Gastroesophageal sphincter (tissue), 4 donors: Measurements from ENCODE around the gene ADAMTS17. TPM values are rescaled to one million over a fixed set of nuclear protein-coding genes. Genes with fewer than 3 reads are reported as not detected.

Experiments
- ATAC-seq: fragments of 150-250 bp; one replicate; pipeline ENCODE4 v1.9.1; 2016; ENCODE audit warnings: mild to moderate bottlenecking, moderate library complexity
- H3K27ac ChIP-seq, 4 donors: fragments of 200-600 bp; sonication (generic) in 3 of 4; 1 replicate in 3 of 4; 2 replicates in 1 of 4; pipeline ENCODE4 v1.5.1; 2016 to 2019
- H3K27me3 ChIP-seq: fragments of 200-600 bp; sonication (generic); one replicate; pipeline ENCODE4 v1.5.1; 2019
- H3K36me3 ChIP-seq, 2 donors: fragments of 200-600 bp; sonication (generic); one replicate each; pipeline ENCODE4 v1.5.1; 2019; ENCODE audit warnings: control low read depth in 1 of 2
- H3K4me1 ChIP-seq, 3 donors: fragments of 200-600 bp; sonication (generic); 1 replicate in 2 of 3; 2 replicates in 1 of 3; pipeline ENCODE4 v1.5.1; 2016 to 2019; ENCODE audit warnings: control low read depth in 2 of 3
- H3K4me3 ChIP-seq, 2 donors: fragments of 200-600 bp; sonication (generic); one replicate each; pipeline ENCODE4 v1.5.1; 2019; ENCODE audit warnings: mild to moderate bottlenecking in 1 of 2, moderate library complexity in 1 of 2
- H3K9me3 ChIP-seq, 3 donors: fragments of 200-600 bp; sonication (generic); one replicate each; pipeline ENCODE4 v1.5.1; 2017 to 2019; ENCODE audit warnings: control low read depth in 2 of 3
- EP300 ChIP-seq: sonication (generic); formaldehyde crosslinking; IDR thresholded peaks from one replicate; pipeline ENCODE4 v1.6.1; 2017; ENCODE audit warnings: antibody characterized with exemption, mild to moderate bottlenecking
- POLR2A ChIP-seq, 2 donors: fragments of 450-650 bp; IDR thresholded peaks; one replicate each; pipeline ENCODE4 v1.6.1; 2017; ENCODE audit warnings: antibody characterized with exemption in 2 of 2, mild to moderate bottlenecking in 2 of 2, moderate library complexity in 1 of 2
- POLR2AphosphoS5 ChIP-seq: sonication (generic); formaldehyde crosslinking; IDR thresholded peaks from one replicate; pipeline ENCODE4 v1.6.1; 2017; ENCODE audit warnings: antibody characterized with exemption
- WGBS, 2 donors: methylation state at CpG; one replicate each; pipeline ENCODE4 v1.1.5; 2018; ENCODE audit warnings: low coverage in 1 of 2; 5-methylcytosine and 5-hydroxymethylcytosine counted together
- total RNA-seq, 4 donors: library from RNA; depleted of rRNA; stranded (reverse); fragments of >200 nt; gene quantifications; one replicate each; pipeline ENCODE4 v1.1.0, GENCODE V29; 2016
- TF ChIP-seq, protein P1 (sequence below), 4 experiments: fragments of 200-600 bp in 2 of 4; fragments of 450-650 bp in 2 of 4; sonication (generic) in 1 of 4; IDR thresholded peaks; one replicate each; pipeline ENCODE4 v1.5.1; 2017 to 2019; ENCODE audit warnings: antibody characterized with exemption in 4 of 4, mild to moderate bottlenecking in 2 of 4, moderate library complexity in 2 of 4

Gene ADAMTS17
- total RNA-seq, 4 donors from 2014 or later: 4.9 to 14.0 (median 11.3) TPM

DNA sequence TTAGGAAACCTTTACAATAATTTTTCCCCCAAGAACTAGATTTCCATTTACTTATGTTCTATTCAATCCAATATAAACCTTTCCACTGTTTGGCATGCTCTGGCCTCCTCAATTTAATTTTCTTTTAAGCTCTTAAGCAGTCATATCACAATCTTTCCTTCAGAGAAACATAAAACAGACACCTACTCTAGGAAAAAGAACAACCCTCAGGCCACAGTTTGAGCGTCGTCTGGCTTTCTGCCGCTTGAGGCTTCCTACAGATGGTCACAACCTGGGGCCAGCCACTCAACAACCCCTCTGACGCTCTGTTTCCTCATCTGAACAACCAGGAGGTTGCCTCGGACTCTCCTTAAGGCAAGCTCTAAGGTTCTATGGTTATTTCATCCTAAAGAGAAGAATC lies 143.3 kb downstream of the ADAMTS17 start:
- H3K36me3 ChIP-seq: no peaks in the 10 kb centered on the region
- H3K27me3 ChIP-seq: no peaks in the 10 kb centered on the region
- TF ChIP-seq POLR2AphosphoS5: no peak
- TF ChIP-seq, protein P1, sequence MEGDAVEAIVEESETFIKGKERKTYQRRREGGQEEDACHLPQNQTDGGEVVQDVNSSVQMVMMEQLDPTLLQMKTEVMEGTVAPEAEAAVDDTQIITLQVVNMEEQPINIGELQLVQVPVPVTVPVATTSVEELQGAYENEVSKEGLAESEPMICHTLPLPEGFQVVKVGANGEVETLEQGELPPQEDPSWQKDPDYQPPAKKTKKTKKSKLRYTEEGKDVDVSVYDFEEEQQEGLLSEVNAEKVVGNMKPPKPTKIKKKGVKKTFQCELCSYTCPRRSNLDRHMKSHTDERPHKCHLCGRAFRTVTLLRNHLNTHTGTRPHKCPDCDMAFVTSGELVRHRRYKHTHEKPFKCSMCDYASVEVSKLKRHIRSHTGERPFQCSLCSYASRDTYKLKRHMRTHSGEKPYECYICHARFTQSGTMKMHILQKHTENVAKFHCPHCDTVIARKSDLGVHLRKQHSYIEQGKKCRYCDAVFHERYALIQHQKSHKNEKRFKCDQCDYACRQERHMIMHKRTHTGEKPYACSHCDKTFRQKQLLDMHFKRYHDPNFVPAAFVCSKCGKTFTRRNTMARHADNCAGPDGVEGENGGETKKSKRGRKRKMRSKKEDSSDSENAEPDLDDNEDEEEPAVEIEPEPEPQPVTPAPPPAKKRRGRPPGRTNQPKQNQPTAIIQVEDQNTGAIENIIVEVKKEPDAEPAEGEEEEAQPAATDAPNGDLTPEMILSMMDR (IDR thresholded peaks at IDR 0.05): no peak
- no peak for TF ChIP-seq EP300
- no peak for TF ChIP-seq POLR2A (IDR thresholded peaks at IDR 0.05)
- no peaks in the 10 kb centered on the region for H3K9me3 ChIP-seq
- peaks cover 0 to 10% (median 0%) of the 10 kb centered on the region in 3 donors for H3K4me1 ChIP-seq
- no peak overlapping the region for H3K27ac ChIP-seq
- ATAC-seq: no peak
- 34% methylated on average over 3 of the region's 5 CpGs; no CpG with 5 or more reads in 1 of the 2 donors for WGBS, 2 donors
- no peak overlapping the region for H3K4me3 ChIP-seq

DNA sequence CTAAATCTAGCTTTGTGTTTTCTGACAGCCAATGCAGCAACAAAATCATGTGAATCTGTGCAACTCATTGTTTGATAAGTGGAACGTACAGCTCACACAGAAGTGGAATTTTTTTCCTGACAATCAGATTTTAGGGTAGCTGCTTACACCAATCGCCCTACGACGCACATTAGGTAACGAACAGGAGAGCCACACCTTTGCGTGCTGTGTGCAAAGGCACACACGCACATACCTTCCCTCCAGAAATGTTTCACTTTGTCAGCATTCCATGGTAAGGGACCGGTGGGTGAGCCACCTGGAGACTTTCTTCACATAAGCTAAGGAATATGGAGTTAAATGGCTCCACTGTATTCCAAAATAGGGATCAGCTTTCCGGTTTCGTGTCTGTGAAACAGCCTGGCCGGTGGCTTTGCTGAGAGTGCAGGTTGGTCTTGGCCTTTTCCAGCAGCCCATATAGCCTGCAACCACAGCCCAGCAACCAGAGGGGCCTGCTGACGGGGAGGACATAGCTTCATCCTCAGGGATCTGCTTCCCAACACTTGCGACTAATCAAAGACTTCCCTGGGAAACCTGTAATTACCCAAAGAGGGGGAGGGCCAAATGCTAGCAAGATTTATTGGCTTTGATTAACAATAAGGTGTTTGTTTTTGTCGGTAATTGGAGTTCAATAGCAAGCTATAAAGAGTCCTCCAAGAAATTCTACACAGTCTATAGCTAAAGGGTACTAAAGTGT lies 145.3 kb downstream of the ADAMTS17 start:
- TF ChIP-seq POLR2A (IDR thresholded peaks at IDR 0.05) (no peak), POLR2AphosphoS5 (no peak), EP300 (no peak)
- TF ChIP-seq, protein P1 (IDR thresholded peaks at IDR 0.05): no peak
- Histone ChIP-seq H3K36me3 (no peaks in the 10 kb centered on the region), H3K4me1 (peaks cover 0 to 24% (median 0%) of the 10 kb centered on the region in 3 donors), H3K27me3 (no peaks in the 10 kb centered on the region), H3K4me3 (no peak overlapping the region), H3K9me3 (no peaks in the 10 kb centered on the region), H3K27ac (no peak overlapping the region)
- 85 to 87% methylated on average over 8 to 12 of the region's 14 CpGs for WGBS, 2 donors
- no peak for ATAC-seq

DNA sequence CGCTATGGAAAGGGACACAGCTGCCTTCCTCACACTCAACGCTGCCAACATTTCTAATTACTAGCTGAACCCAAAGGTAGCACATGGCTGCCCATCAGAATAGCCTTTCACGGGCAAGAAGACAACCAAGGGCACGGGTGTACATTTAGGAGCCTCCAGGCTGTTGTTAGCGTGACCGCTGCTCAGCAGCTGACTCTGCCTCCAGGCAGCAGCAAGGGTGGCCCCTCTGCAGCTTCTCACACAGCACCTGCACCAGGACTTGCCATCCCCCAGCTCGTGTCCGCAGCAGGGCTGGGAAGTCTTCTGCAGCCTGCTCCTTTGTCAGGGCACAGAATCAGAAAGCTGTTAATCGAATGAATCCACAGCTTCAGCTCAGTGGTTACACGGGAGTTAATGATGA lies 146.8 kb downstream of the ADAMTS17 start:
- Histone ChIP-seq H3K9me3 (no peaks in the 10 kb centered on the region), H3K27me3 (no peaks in the 10 kb centered on the region), H3K4me1 (peaks cover 0 to 24% (median 0%) of the 10 kb centered on the region in 3 donors), H3K36me3 (no peaks in the 10 kb centered on the region), H3K27ac (no peak overlapping the region), H3K4me3 (no peak overlapping the region)
- 77 to 100% methylated on average over 1 to 3 of the region's 10 CpGs for WGBS, 2 donors
- TF ChIP-seq, protein P1 (IDR thresholded peaks at IDR 0.05): no peak
- TF ChIP-seq POLR2A (IDR thresholded peaks at IDR 0.05): no peak
- TF ChIP-seq POLR2AphosphoS5: no peak
- TF ChIP-seq EP300: no peak
- ATAC-seq: no peak

DNA sequence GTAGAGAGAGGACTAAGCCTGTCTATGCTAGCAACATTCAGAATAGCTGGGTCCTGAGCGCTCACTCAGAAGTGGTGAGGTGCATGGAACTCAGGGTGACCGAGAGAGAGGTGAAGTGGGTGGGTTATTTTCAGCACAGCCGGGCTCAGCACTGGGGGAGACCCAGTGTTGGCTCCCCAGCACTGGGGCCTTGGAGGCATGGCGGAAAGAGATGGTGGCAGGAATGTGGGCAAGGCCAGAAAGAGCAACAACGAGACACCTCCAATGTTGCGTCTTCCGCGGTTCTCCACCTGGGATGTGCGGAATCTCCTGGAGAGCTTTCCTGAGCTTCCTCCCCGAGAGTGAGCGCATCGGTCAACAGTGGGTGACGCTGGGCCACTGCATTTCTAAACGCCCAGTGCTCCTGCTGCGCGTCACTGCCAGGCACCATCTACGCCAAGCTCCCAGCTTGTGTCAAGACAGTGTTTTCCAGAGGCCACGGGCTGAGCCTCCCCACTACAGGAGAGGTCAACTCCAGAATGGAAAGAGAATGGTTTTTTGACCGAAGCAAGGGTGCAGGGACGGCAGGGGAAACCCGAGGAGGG lies 148.4 kb downstream of the ADAMTS17 start:
- Histone ChIP-seq H3K9me3 (no peaks in the 10 kb centered on the region), H3K27ac (no peak overlapping the region), H3K36me3 (no peaks in the 10 kb centered on the region), H3K27me3 (no peaks in the 10 kb centered on the region), H3K4me3 (no peak overlapping the region), H3K4me1 (peaks cover 0 to 24% (median 0%) of the 10 kb centered on the region in 3 donors)
- ATAC-seq: no peak
- TF ChIP-seq POLR2AphosphoS5 (no peak), POLR2A (IDR thresholded peaks at IDR 0.05) (no peak), EP300 (no peak)
- TF ChIP-seq, protein P1 (IDR thresholded peaks at IDR 0.05): no peak
- WGBS, 2 donors: 83 to 96% methylated on average over 2 to 15 of the region's 21 CpGs
